Astrocyte of the spinal cord (primary cell): ENCODE measurements around the gene SOX8.

Source experiments
- DNase-seq: peaks from one replicate; pipeline ENCODE4 v3.0.0; 2011; ENCODE audit warnings: low read depth, low spot score
- H3K4me3 ChIP-seq: 2 replicates; pipeline ENCODE4 v1.5.1; 2011; ENCODE audit warnings: low read depth, mild to moderate bottlenecking, low read length, moderate library complexity
- in situ Hi-C: cut with HindIII; loops from 2 replicates; pipeline ENCODE4 v1.10.0; 2017; ENCODE audit warnings: low sequenced_read_pairs
- TF ChIP-seq, protein P1 (sequence below): IDR thresholded peaks from 2 replicates; pipeline ENCODE4 v1.5.1; 2012; ENCODE audit warnings: low read depth, mild to moderate bottlenecking, low read length, inconsistent platforms

The SOX8 gene

DNA sequence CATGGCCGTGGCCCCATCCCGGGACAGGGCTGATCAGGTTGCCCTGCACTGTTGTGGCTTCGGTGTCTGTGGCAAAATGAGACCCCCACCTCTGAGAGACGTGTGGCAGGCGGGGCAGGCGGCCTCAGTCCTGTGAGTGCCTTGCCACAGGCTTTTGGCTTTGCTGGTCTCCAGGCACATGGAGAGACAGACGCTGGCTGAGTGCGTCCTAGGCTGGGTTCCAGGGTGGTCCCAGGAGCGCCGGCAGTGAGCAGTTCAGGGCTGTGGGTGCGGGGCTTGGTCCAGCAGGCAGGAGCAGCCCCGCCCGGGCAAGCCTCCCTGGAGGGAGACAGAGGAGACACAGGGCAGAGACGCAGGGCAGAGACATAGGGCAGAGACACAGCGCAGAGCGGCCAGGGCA is 29.2 kb downstream of the SOX8 start:
- no peak for DNase-seq
- in situ Hi-C loops: no loop called here

DNA sequence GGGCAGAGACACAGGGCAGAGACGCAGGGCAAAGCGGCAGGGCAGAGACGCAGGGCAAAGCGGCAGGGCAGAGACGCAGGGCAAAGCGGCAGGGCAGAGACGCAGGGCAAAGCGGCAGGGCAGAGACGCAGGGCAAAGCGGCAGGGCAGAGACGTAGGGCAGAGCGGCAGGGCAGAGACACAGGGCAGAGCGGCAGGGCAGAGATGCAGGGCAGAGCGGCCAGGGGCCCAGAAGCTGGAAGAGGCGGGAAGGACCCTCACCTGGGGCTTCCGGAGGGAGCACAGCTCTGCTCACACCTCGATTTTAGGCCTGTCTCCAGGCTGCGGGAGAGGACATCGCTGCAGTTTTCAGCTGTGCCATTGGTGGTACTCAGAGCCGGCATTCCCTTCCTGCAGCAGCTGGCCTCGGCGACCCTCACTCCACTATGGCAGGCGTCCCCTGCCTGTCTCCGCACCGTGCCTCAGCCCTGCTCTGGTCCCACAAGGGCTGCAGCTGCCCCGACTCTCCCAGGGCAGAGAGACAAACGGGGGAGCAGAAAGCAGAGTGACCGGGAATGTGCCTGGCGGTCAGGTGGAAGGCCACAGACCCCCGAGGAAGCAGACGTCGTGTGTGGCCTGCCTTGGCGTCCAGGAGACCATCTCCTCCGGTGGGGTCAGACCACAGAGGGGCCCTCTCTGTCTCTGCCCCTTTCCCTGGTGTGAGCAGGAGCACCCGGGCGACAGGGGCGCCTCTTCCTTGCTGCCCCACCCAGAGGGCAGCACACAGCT is 29.9 kb downstream of the SOX8 start:
- in situ Hi-C loops: no loop called here
- no peak for DNase-seq

More for the DNA sequence above, 29.2 kb downstream of the SOX8 start:
- no peak overlapping the region for H3K4me3 ChIP-seq
- TF ChIP-seq, protein P1, sequence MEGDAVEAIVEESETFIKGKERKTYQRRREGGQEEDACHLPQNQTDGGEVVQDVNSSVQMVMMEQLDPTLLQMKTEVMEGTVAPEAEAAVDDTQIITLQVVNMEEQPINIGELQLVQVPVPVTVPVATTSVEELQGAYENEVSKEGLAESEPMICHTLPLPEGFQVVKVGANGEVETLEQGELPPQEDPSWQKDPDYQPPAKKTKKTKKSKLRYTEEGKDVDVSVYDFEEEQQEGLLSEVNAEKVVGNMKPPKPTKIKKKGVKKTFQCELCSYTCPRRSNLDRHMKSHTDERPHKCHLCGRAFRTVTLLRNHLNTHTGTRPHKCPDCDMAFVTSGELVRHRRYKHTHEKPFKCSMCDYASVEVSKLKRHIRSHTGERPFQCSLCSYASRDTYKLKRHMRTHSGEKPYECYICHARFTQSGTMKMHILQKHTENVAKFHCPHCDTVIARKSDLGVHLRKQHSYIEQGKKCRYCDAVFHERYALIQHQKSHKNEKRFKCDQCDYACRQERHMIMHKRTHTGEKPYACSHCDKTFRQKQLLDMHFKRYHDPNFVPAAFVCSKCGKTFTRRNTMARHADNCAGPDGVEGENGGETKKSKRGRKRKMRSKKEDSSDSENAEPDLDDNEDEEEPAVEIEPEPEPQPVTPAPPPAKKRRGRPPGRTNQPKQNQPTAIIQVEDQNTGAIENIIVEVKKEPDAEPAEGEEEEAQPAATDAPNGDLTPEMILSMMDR: no peak

DNA sequence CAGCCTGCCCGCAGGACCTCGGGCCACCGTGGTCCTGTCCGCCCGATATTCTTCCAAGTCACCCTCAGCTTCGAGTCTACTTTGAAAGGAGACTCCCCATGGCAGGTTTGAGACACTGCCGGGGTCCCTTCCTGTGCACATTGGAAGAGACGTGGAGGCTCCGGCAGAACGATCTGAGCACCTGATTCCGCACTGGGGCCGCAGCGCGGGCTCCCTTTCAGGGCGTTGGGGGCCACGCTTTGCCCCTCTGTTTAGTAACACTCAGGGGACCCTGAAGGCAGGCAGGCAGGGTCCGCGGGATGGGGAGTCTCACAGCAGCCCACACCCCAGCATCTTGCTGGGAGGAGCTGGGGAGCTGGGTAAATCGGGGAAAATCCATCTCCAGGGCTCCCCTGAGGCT is 30.6 kb downstream of the SOX8 start:
- in situ Hi-C loops: no loop called here
- DNase-seq: no peak
- TF ChIP-seq, protein P1: no peak
- H3K4me3 ChIP-seq: no peak overlapping the region

More for the DNA sequence above, 29.9 kb downstream of the SOX8 start:
- TF ChIP-seq, protein P1: no peak
- no peak overlapping the region for H3K4me3 ChIP-seq

DNA sequence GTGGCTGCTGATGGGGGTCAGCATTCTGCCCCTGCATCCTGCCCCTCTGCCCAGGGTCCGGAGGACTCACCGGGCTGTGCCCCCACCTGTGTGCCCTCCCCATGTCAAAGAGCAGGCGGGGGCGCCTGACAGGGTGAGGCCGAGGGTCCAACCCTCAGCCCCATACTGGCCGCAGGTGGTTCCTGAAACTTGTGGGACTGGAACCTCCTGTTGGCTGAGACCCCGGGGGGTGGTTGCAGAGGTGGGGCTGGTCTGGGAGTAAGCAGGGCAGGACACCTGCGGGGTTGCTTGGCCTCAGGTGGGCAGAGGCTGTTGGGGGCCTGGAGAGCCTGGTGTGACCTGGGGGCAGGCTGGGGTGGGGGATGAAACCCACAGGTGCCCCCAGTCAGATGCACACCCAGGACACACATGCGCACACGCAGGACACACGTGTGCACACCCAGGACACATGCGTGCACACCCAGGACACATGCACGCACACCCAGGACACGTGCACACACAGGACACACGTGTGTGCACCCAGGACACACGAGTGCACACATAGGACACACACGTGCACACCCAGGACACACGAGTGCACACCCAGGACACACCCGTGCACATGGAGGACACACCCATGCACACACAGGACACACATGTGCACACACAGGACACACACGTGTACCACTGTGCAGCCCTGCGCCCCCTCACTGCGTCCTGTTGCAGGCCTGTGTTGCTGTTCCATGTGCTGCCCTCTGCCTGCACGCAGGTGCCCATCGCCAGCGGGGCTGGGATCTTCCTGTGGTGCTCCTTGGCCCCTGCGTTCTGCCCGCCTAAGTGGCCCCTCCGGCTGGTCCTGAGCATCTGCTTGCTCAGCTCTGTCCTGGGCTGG is 31.4 kb downstream of the SOX8 start:
- no peak overlapping the region for H3K4me3 ChIP-seq
- in situ Hi-C loops: no loop called here
- DNase-seq: no peak
- TF ChIP-seq, protein P1: no peak

DNA sequence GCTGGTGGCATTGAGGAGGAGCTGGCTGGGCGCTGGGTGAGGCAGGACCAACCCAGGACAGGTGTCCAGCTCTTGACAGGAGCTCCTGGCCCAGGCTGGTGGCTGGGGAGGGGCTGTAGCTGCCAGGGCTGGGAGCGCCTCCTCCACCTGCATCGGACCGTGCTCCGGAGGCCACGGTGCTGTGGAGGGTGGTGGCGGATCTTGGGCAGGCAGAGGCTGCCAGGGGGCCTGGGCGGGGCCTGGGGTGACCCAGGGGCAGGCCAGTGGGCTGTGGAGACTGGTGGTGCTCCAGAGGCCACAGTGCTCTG is 32.0 kb downstream of the SOX8 start:
- in situ Hi-C loops: no loop called here
- no peak overlapping the region for H3K4me3 ChIP-seq
- TF ChIP-seq, protein P1: no peak
- no peak for DNase-seq

DNA sequence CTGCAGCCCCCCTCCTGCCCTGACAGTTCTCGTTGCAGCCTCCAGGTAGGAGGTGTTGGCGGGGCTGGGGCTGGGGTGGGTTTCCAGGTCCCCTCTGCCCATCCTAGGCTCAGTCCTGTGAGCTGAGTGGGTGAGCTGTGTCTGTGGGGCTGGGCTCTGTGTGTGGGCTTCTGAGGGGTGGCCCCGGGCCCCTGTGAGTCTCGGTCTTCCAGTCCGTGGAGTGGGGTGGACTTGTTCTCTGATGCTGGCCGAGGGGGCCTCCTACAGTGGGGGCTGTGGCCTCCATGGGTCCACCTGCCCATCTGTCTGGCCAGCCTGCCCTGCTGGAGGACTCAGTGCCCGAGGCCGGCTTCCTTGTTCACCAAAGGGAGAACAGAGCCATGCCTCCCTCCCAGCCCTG is 32.7 kb downstream of the SOX8 start:
- DNase-seq: no peak
- no peak overlapping the region for H3K4me3 ChIP-seq
- TF ChIP-seq, protein P1: no peak
- in situ Hi-C loops: no loop called here
